Measurements from ENCODE around the gene PRKAR1B. TPM values are rescaled to one million over a fixed set of nuclear protein-coding genes. Genes with fewer than 3 reads are reported as not detected.
A peak's percentile ranks its signal among the peaks of the same experiment; 100 is the strongest.

Gene PRKAR1B
- total RNA-seq, 1 experiment from 2014 or later, result 43.3 TPM

GRCh38 chr7:767941-768731 lies 41.1 kb upstream of the PRKAR1B start:
- Histone ChIP-seq H2AFZ (ENCODE audit: low read length) (no peak overlapping the region), H3K18ac (ENCODE audit: insufficient read length, low read depth, low read length) (no peak overlapping the region), H3K23me2 (ENCODE audit: insufficient read length, low read depth, low read length, poor library complexity, severe bottlenecking) (no peaks in the 10 kb centered on the region), H3K9ac (ENCODE audit: extremely low read depth, insufficient read length, low read length) (no peak overlapping the region), H2BK20ac (ENCODE audit: low read depth, low read length, poor library complexity, severe bottlenecking) (no peak overlapping the region), H3T11ph (ENCODE audit: low read length) (no peak overlapping the region), H3K56ac (ENCODE audit: insufficient read length, low read depth, low read length) (no peak overlapping the region), H4K20me1 (ENCODE audit: control insufficient read depth, insufficient read depth, insufficient read length) (no peaks in the 10 kb centered on the region), H2BK120ac (ENCODE audit: low read depth, low read length, poor library complexity, severe bottlenecking) (no peak overlapping the region), H3K9me3 (ENCODE audit: control insufficient read depth, low read depth, low read length) (no peaks in the 10 kb centered on the region), H3K23ac (ENCODE audit: insufficient read length, low read depth, low read length) (no peak overlapping the region), H3K79me2 (ENCODE audit: insufficient read depth, low read length) (no peaks in the 10 kb centered on the region), H3K27ac (ENCODE audit: insufficient read length, low read depth, low read length) (no peak overlapping the region), H4K91ac (ENCODE audit: insufficient read length, low read depth, low read length) (no peak overlapping the region), H4K8ac (replicated peaks; ENCODE audit: insufficient read length, low read depth, low read length) (no peak overlapping the region), H3K14ac (ENCODE audit: insufficient read depth, low read length) (no peak overlapping the region), H3K27me3 (ENCODE audit: insufficient read depth, low read length) (no peaks in the 10 kb centered on the region), H3K4ac (ENCODE audit: low read depth, low read length) (no peak overlapping the region), H3K4me1 (ENCODE audit: insufficient read depth, low read length) (no peaks in the 10 kb centered on the region), H2BK15ac (ENCODE audit: low read depth, low read length) (no peak overlapping the region), H2BK5ac (ENCODE audit: insufficient read length, low read length) (no peak overlapping the region), H3K79me1 (ENCODE audit: insufficient read depth, low read depth, low read length, poor library complexity, severe bottlenecking) (no peaks in the 10 kb centered on the region), H3K4me2 (ENCODE audit: insufficient read depth, insufficient read length, low read length) (no peak overlapping the region), H2AK5ac (ENCODE audit: insufficient read length, low read length) (no peak overlapping the region), H2BK12ac (ENCODE audit: insufficient read length, low read depth, low read length) (no peak overlapping the region), H4K5ac (ENCODE audit: insufficient read length, low read depth, low read length) (no peak overlapping the region)
- no CpG with 5 or more reads among the region's 65 CpGs for WGBS (ENCODE audit: extremely low coverage, insufficient read length, low lambda C conversion rate)
- H3K27me3 Mint-ChIP-seq (ENCODE audit: low read depth), result no peaks in the 10 kb centered on the region
- no peak overlapping the region for H3K4me3 Mint-ChIP-seq
- DNase-seq, result no peak
- peaks cover 25 to 52% (median 40%) of the 10 kb centered on the region in 3 experiments for H3K36me3 Mint-ChIP-seq (ENCODE audit: insufficient read depth in 1 of 3, low read depth in 3 of 3)
- H3K4me1 Mint-ChIP-seq, result no peaks in the 10 kb centered on the region
- no peaks in the 10 kb centered on the region; a peak in 1 of 5 replicates for H3K9me3 Mint-ChIP-seq
- H3K27ac Mint-ChIP-seq, result peak overlapping the region in 2 of 3 experiments; percentile 14 to 92; a peak in 3 of 7 replicates
- no peak for TF ChIP-seq CTCF (conservative IDR thresholded peaks at IDR 0.05)
